Tibial nerve (tissue), 4 donors: Measurements from ENCODE around the gene MAML2. TPM values are rescaled to one million over a fixed set of nuclear protein-coding genes. Genes with fewer than 3 reads are reported as not detected.

Experiments used
- DNase-seq, 2 donors: peaks; one replicate each; pipeline ENCODE4 v3.0.0-alpha.2; 2019; ENCODE audit warnings: low spot score in 2 of 2
- H3K27ac ChIP-seq, 4 donors: fragments of 200-600 bp; sonication (generic) in 3 of 4; one replicate each; pipeline ENCODE4 v1.5.1; 2017 to 2019; ENCODE audit warnings: mild to moderate bottlenecking in 1 of 4
- H3K27me3 ChIP-seq, 2 donors: fragments of 200-600 bp; sonication (generic) in 1 of 2; one replicate each; pipeline versions ENCODE4 v1.5.1 to v1.6.0; 2017 to 2019
- H3K36me3 ChIP-seq, 3 donors: fragments of 200-600 bp; sonication (generic); one replicate each; pipeline ENCODE4 v1.5.1; 2018 to 2019
- H3K4me1 ChIP-seq, 4 donors: fragments of 200-600 bp; sonication (generic) in 3 of 4; one replicate each; pipeline ENCODE4 v1.5.1; 2017 to 2019
- H3K4me3 ChIP-seq, 4 donors: fragments of 200-600 bp; sonication (generic) in 3 of 4; one replicate each; pipeline ENCODE4 v1.5.1; 2017 to 2019; ENCODE audit warnings: mild to moderate bottlenecking in 1 of 4, moderate library complexity in 1 of 4
- H3K9me3 ChIP-seq, 4 donors: fragments of 200-600 bp; sonication (generic) in 3 of 4; one replicate each; pipeline ENCODE4 v1.5.1; 2017 to 2019
- EP300 ChIP-seq, 2 donors: sonication (generic); formaldehyde crosslinking; IDR thresholded peaks; one replicate each; pipeline ENCODE4 v1.6.1; 2017; ENCODE audit warnings: antibody characterized with exemption in 2 of 2, mild to moderate bottlenecking in 1 of 2
- POLR2A ChIP-seq, 2 donors: fragments of 450-650 bp; IDR thresholded peaks; one replicate each; pipeline ENCODE4 v1.6.1; 2017; ENCODE audit warnings: antibody characterized with exemption in 2 of 2, mild to moderate bottlenecking in 2 of 2, moderate library complexity in 2 of 2
- WGBS, 2 donors: methylation state at CpG; one replicate each; pipeline ENCODE4 v1.1.5; 2018; 5-methylcytosine and 5-hydroxymethylcytosine counted together
- total RNA-seq, 4 donors: library from RNA; depleted of rRNA; stranded (reverse); fragments of >200 nt; gene quantifications; one replicate each; pipeline ENCODE4 v1.1.0, GENCODE V29; 2016
- TF ChIP-seq, protein P1 (sequence below), 5 experiments: fragments of 200-600 bp in 3 of 5; fragments of 450-650 bp in 2 of 5; sonication (generic) in 3 of 5; IDR thresholded peaks; one replicate each; pipeline ENCODE4 v1.5.1; 2016 to 2019; ENCODE audit warnings: antibody characterized with exemption in 5 of 5, mild to moderate bottlenecking in 3 of 5, moderate library complexity in 2 of 5

Gene MAML2
- total RNA-seq, 4 donors from 2014 or later: 20.5 to 38.4 (median 27.9) TPM

DNA sequence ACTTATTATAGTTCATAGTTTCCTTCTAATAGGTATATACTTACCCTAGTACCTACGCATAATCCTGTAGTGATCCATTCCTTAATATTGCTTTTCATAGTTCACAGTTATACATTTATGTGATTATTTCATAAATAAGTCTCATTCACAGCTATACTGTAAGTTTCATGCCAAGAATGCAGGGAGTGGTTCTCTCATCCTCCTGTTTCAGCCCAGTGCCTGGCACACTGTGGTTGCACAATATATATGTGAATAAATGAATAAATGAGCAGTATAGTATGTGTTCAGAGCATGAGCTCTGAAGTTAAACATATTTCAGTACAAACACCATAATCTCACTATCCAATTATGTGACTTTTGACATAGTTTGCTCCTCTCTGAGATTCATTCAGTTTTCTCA is 115.8 kb downstream of the MAML2 start:
- Histone ChIP-seq H3K9me3 (no peaks in the 10 kb centered on the region), H3K4me3 (no peak overlapping the region), H3K27me3 (no peaks in the 10 kb centered on the region), H3K27ac (peak overlapping the region in 2 of 4 donors; percentile 81 to 88), H3K4me1 (peaks cover 0 to 65% (median 31%) of the 10 kb centered on the region in 4 donors), H3K36me3 (no peaks in the 10 kb centered on the region)
- DNase-seq: no peak
- 94 to 97% methylated on average over 1 of the region's 1 CpG for WGBS, 2 donors
- TF ChIP-seq EP300 (IDR thresholded peaks at IDR 0.05): no peak
- TF ChIP-seq, protein P1, sequence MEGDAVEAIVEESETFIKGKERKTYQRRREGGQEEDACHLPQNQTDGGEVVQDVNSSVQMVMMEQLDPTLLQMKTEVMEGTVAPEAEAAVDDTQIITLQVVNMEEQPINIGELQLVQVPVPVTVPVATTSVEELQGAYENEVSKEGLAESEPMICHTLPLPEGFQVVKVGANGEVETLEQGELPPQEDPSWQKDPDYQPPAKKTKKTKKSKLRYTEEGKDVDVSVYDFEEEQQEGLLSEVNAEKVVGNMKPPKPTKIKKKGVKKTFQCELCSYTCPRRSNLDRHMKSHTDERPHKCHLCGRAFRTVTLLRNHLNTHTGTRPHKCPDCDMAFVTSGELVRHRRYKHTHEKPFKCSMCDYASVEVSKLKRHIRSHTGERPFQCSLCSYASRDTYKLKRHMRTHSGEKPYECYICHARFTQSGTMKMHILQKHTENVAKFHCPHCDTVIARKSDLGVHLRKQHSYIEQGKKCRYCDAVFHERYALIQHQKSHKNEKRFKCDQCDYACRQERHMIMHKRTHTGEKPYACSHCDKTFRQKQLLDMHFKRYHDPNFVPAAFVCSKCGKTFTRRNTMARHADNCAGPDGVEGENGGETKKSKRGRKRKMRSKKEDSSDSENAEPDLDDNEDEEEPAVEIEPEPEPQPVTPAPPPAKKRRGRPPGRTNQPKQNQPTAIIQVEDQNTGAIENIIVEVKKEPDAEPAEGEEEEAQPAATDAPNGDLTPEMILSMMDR (IDR thresholded peaks at IDR 0.05): no peak

DNA sequence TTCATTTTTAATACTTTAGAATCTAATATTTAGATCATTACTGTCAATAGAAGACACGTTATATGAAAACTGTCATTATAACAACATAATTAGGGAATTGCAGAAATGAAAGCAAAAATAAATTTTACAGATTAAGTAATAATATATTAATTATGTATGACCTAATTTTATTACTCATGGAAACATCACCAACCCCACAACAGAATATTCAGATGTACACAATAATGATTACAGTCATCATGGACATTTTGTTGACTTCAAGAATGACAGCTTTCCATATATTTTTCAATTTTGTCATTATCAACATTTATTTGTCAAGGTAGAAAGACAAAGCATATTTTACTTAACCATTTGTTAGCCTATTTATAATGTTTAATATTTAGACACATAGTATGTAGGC is 119.9 kb downstream of the MAML2 start:
- WGBS, 2 donors: 96% methylated on average over 1 of the region's 1 CpG
- peaks cover 0 to 62% (median 32%) of the 10 kb centered on the region in 4 donors for H3K4me1 ChIP-seq

GRCh38 chr11:96222102-96222501 is 120.9 kb downstream of the MAML2 start:
- Histone ChIP-seq H3K27me3 (no peaks in the 10 kb centered on the region), H3K4me3 (no peak overlapping the region), H3K36me3 (no peaks in the 10 kb centered on the region), H3K9me3 (no peaks in the 10 kb centered on the region), H3K27ac (peak overlapping the region in 1 of 4 donors; percentile 15), H3K4me1 (peaks cover 0 to 55% (median 27%) of the 10 kb centered on the region in 4 donors)
- DNase-seq: no peak
- TF ChIP-seq, protein P1 (IDR thresholded peaks at IDR 0.05): no peak
- TF ChIP-seq POLR2A (IDR thresholded peaks at IDR 0.05) (no peak), EP300 (IDR thresholded peaks at IDR 0.05) (no peak)
- WGBS, 2 donors: 84 to 89% methylated on average over 6 of the region's 6 CpGs

More for the DNA sequence above, 119.9 kb downstream of the MAML2 start:
- no peak overlapping the region for H3K27ac ChIP-seq
- no peak for TF ChIP-seq EP300 (IDR thresholded peaks at IDR 0.05)
- no peak for DNase-seq
- no peaks in the 10 kb centered on the region for H3K27me3 ChIP-seq
- H3K36me3 ChIP-seq: no peaks in the 10 kb centered on the region
- no peaks in the 10 kb centered on the region for H3K9me3 ChIP-seq
- no peak overlapping the region for H3K4me3 ChIP-seq

GRCh38 chr11:96221244-96222070 is 121.5 kb downstream of the MAML2 start:
- Histone ChIP-seq H3K9me3 (no peaks in the 10 kb centered on the region), H3K36me3 (no peaks in the 10 kb centered on the region), H3K4me3 (no peak overlapping the region), H3K27ac (peak overlapping the region in 2 of 4 donors; percentile 15 to 58), H3K4me1 (peaks cover 0 to 55% (median 25%) of the 10 kb centered on the region in 4 donors), H3K27me3 (no peaks in the 10 kb centered on the region)
- TF ChIP-seq POLR2A (IDR thresholded peaks at IDR 0.05): no peak
- TF ChIP-seq EP300 (IDR thresholded peaks at IDR 0.05): no peak
- TF ChIP-seq, protein P1 (IDR thresholded peaks at IDR 0.05): no peak
- 62 to 66% methylated on average over 4 of the region's 4 CpGs for WGBS, 2 donors
- DNase-seq: no peak

DNA sequence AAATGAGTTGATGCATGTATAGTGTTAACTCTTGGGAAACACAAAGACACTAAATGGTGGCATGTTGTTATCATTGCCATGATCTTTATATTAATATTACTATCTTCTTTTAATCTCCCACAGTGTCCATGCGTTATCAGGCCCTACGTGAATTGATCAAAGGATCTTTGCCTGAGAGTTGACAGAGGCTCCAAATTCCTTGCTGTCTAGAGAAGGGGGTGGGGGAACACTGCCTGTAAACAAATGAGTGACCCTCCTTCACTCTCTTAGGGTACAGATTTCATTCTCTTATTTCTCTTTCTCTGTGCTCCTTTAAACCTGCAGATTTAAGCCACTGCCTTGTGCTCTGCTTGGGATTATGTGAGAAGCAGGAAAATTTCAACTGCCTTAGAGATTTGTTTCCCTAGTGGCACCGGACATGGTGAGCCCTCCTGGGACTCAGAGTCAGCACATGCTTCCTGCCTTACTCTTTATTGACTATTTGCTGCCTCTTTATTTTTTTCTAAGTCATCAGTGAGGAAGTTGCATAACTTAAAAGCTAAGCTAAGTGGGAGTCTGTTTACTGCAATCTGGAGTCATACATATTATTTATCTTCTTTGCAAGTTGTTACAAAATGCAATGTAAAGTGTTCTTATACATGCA is 122.9 kb downstream of the MAML2 start:
- Histone ChIP-seq H3K36me3 (no peaks in the 10 kb centered on the region), H3K27ac (peak overlapping the region in 2 of 4 donors; percentile 54 to 58), H3K4me1 (peaks cover 0 to 56% (median 32%) of the 10 kb centered on the region in 4 donors), H3K4me3 (no peak overlapping the region), H3K27me3 (no peaks in the 10 kb centered on the region), H3K9me3 (no peaks in the 10 kb centered on the region)
- no peak for DNase-seq
- peak; percentile 45 to 67 for TF ChIP-seq EP300 (IDR thresholded peaks at IDR 0.05)
- no peak for TF ChIP-seq POLR2A (IDR thresholded peaks at IDR 0.05)
- WGBS, 2 donors: 36 to 47% methylated on average over 3 of the region's 3 CpGs

DNA sequence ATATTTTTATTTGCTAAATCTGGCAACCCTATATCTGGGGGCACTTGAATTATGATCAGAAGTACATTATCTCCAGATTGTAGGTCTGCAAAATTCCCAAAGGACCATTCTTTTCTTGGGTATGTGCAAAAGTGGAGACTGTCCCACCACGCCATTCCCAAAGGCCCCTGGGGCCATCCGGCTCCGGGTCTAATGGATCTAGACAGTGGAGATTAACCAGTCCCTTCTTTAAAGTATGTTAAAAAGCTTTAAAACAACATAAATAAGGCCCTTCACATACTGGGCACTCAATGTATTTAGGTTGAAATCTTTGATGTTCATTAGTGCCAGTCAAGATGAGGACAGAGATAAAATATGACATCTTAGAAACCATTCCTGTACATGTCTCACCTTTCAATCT is 124.1 kb downstream of the MAML2 start:
- Histone ChIP-seq H3K27me3 (no peaks in the 10 kb centered on the region), H3K27ac (peak overlapping the region in 1 of 4 donors; percentile 8), H3K4me3 (no peak overlapping the region), H3K4me1 (peaks cover 0 to 64% (median 35%) of the 10 kb centered on the region in 4 donors), H3K9me3 (no peaks in the 10 kb centered on the region), H3K36me3 (no peaks in the 10 kb centered on the region)
- DNase-seq: no peak
- 85% methylated on average over 3 of the region's 3 CpGs for WGBS, 2 donors
- TF ChIP-seq, protein P1 (IDR thresholded peaks at IDR 0.05): no peak
- TF ChIP-seq EP300 (IDR thresholded peaks at IDR 0.05) (no peak), POLR2A (IDR thresholded peaks at IDR 0.05) (no peak)
